PC-3 (cell line): ENCODE data around the gene ZNF473. TPM values are rescaled to one million over a fixed set of nuclear protein-coding genes. Genes with fewer than 3 reads are reported as not detected.
A peak's percentile ranks its signal among the peaks of the same experiment; 100 is the strongest.

Experiments
- ATAC-seq: fragments of 200-7000 bp; cut with Tn5 transposase; 2 replicates; pipeline ENCODE4 v1.9.1; 2020; ENCODE audit warnings: mild to moderate bottlenecking, moderate library complexity
- Bru-seq: library from RNA; stranded (reverse); fragments of 400-500 nt; gene quantifications from one replicate; lab custom pipeline; 2021; lab: Mats Ljungman, UMichigan
- BruChase-seq, 2 experiments: library from RNA; stranded (reverse); fragments of 400-500 nt; gene quantifications; one replicate each; lab custom pipeline; 2021; lab: Mats Ljungman, UMichigan
- BruUV-seq: library from RNA; stranded (reverse); fragments of 400-500 nt; replicated peaks from 2 replicates; lab custom pipeline; 2021; lab: Mats Ljungman, UMichigan
- CTCF ChIA-PET: fragments of 300-600 bp; sonication (Branson Sonifier 250); formaldehyde crosslinking; loops from one replicate; lab custom pipeline; 2022; ENCODE audit warnings: antibody characterized with exemption; lab: Charles Lee
- POLR2A ChIA-PET: fragments of 300-600 bp; sonication (Branson Sonifier 250); formaldehyde crosslinking; loops from one replicate; lab custom pipeline; 2022; ENCODE audit warnings: antibody characterized with exemption; ENCODE audit not compliant: unreplicated experiment; lab: Charles Lee
- DNase-seq: peaks from one replicate; pipeline ENCODE4 v3.0.0-alpha.2; 2015
- H2AFZ ChIP-seq: fragments of 300-600 bp; sonication (generic); 2 replicates; pipeline ENCODE4 v1.6.0; 2016; ENCODE audit warnings: antibody characterized with exemption, low read length
- H3F3A ChIP-seq: fragments of 300-600 bp; sonication (generic); one replicate; pipeline ENCODE4 v1.6.0; 2017; ENCODE audit warnings: antibody characterized with exemption, low read length, control low read depth, mild to moderate bottlenecking; ENCODE audit not compliant: unreplicated experiment
- H3K27ac ChIP-seq: fragments of 300-600 bp; sonication (generic); 2 replicates; pipeline ENCODE4 v1.5.1; 2016; ENCODE audit warnings: mild to moderate bottlenecking, low read length
- H3K27me3 ChIP-seq: fragments of 300-600 bp; sonication (generic); 2 replicates; pipeline ENCODE4 v1.6.1; 2016; ENCODE audit warnings: low read length, mixed read lengths
- H3K36me3 ChIP-seq: fragments of 300-600 bp; sonication (generic); 2 replicates; pipeline ENCODE4 v1.6.1; 2016; ENCODE audit warnings: low read depth, mixed run types, low read length, mixed read lengths
- H3K4me1 ChIP-seq: fragments of 300-600 bp; sonication (generic); 2 replicates; pipeline ENCODE4 v1.5.1; 2016; ENCODE audit warnings: low read length; ENCODE audit not compliant: insufficient read depth
- H3K4me2 ChIP-seq: fragments of 300-600 bp; sonication (generic); 2 replicates; pipeline ENCODE4 v1.6.0; 2016; ENCODE audit warnings: low read length
- H3K4me3 ChIP-seq: fragments of 300-600 bp; sonication (generic); 2 replicates; pipeline ENCODE4 v1.5.1; 2016; ENCODE audit warnings: mild to moderate bottlenecking, low read length, mixed read lengths
- H3K79me2 ChIP-seq: fragments of 300-600 bp; sonication (generic); 2 replicates; pipeline ENCODE4 v1.6.1; 2017; ENCODE audit warnings: low read length, mixed read lengths
- H3K9ac ChIP-seq: fragments of 300-600 bp; sonication (generic); 2 replicates; pipeline ENCODE4 v1.6.0; 2016; ENCODE audit warnings: mild to moderate bottlenecking, low read length
- H3K9me2 ChIP-seq: fragments of 300-600 bp; sonication (generic); replicated peaks from 2 replicates; pipeline ENCODE4 v1.6.1; 2016; ENCODE audit warnings: mixed run types, low read length, mixed read lengths
- H3K9me3 ChIP-seq: fragments of 300-600 bp; sonication (generic); 2 replicates; pipeline ENCODE4 v1.6.1; 2016; ENCODE audit warnings: low read length, mixed read lengths
- H4K20me1 ChIP-seq: fragments of 300-600 bp; sonication (generic); 2 replicates; pipeline ENCODE4 v1.6.1; 2016; ENCODE audit warnings: low read length, mixed read lengths
- CTCF ChIP-seq: fragments of 300-600 bp; sonication (generic); conservative IDR thresholded peaks from 2 replicates; pipeline ENCODE4 v1.5.1; 2017; ENCODE audit warnings: antibody characterized with exemption, low read depth, mild to moderate bottlenecking, low read length
- EZH2 ChIP-seq: fragments of 300-600 bp; sonication (generic); IDR thresholded peaks from one replicate; pipeline ENCODE4 v1.6.1; 2017; ENCODE audit warnings: antibody characterized with exemption, mild to moderate bottlenecking, low read length; ENCODE audit not compliant: unreplicated experiment
- EZH2phosphoT487 ChIP-seq: fragments of 300-600 bp; sonication (generic); IDR thresholded peaks from 2 replicates; pipeline ENCODE4 v1.6.1; 2018; ENCODE audit warnings: mild to moderate bottlenecking, antibody characterized with exemption, low read length, borderline replicate concordance
- intact Hi-C: fragments of 100-400 bp; cut with micrococcal nuclease; formaldehyde crosslinking; loops from 2 replicates; pipeline ENCODE4 v1.9.0; 2023
- long read RNA-seq: library from polyadenylated mRNA; unstranded; transcript quantifications from one replicate; pipeline ENCODE4 v2.0.0, GENCODE V29; 2021; ENCODE audit not compliant: unreplicated experiment
- total RNA-seq: library from RNA; depleted of rRNA; stranded (reverse); fragments of >200 nt; gene quantifications from 2 replicates; pipeline ENCODE4 v1.2.3, GENCODE V29; 2014; rRNA removed

Gene ZNF473
- total RNA-seq = 18.4 and 18.5 TPM in 2 replicates
- Bru-seq, nascent RNA = percentile 74 among the genes with signal in this experiment
- percentile 77 among the genes with signal in this experiment for BruChase-seq, experiment 1, labeled RNA remaining after a 6-hour chase
- BruChase-seq, experiment 2, labeled RNA remaining after a 2-hour chase = percentile 79 among the genes with signal in this experiment
- long read RNA-seq, full-length matches to known transcripts = 35 of 48 reads
- long read RNA-seq, partial matches to known transcripts = 6 of 48 reads
- long read RNA-seq, other reads (novel, unspliced or antisense) = 7 of 48 reads

DNA sequence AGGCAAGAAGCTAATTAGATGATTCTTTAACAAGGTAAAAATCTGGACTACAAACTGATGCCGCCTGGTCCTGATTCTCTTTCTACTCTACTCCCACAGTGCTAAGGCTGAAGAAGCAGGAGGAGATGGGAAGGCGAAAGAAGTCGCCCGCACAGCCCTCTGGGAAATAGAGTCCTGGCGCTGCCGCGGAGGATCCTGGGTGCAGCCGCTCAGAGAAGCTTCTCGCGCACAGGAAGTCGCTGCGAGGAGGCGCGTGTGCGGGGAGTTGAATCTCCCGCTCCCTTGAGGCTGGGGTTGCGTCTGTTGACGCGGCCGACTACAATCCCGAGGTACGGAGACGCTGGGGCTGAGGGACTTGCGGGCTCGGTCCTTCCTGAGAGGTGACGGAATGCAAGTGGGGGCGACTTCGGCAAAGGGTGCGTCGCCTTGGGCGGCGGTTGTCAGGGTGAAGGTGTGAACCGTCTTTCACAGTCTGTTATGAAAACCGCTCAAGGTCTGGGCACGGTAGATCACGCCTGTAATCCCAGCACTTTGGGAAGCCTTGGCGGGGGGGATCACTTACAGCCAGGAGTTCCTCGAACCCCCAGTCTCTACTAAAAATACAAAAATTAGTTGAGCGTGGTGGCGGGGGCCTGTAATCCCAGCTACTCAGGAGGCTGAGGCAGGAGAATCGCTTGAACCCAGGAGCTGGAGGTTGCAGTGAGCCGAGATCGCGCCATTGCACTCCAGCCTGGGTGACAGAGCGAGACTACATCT is at the start of gene ZNF473:
Gene ZNF473, plus strand, starts transcription at position 212 of the 756 bp plus-strand sequence. CDS start 5,078 bp downstream, outside the sequence.
- H3K27ac ChIP-seq = peak within 1 kb of the TSS; percentile 62
- no peaks in the 10 kb centered on the region for H3K9me3 ChIP-seq
- peak within 1 kb of the TSS; percentile 95 for H3K4me3 ChIP-seq
- no peak for TF ChIP-seq EZH2
- TF ChIP-seq EZH2phosphoT487 = no peak
- TF ChIP-seq CTCF = no peak
- ATAC-seq (peak; percentile 78), DNase-seq (peak; percentile 97)
- H3K9ac ChIP-seq = peak within 1 kb of the TSS; percentile 91
- H3K79me2 ChIP-seq = peaks cover 93% of the 10 kb centered on the region
- ChIA-PET CTCF (interaction anchor here (0.5 kb wide), 1 partner anchor 303 kb away, joined by 4 read pairs; no protein-coding TSS in a partner anchor), POLR2A (no interaction called here)
- peak within 1 kb of the TSS; percentile 94 for H2AFZ ChIP-seq
- H3K4me1 ChIP-seq = peaks cover 33% of the 10 kb centered on the region
- H3K27me3 ChIP-seq = no peaks in the 10 kb centered on the region
- intact Hi-C loops = loop anchor here (1.0 to 10.0 kb wide), 2 partner anchors 22 to 91 kb away; no protein-coding TSS in a partner anchor
- BruUV-seq = TSS peak; percentile 66
- 0 out of 2 replicates have a peak, but pooled peaks cover 14% of the 10 kb centered on the region for H4K20me1 ChIP-seq
- no peaks in the 10 kb centered on the region for H3F3A ChIP-seq
- peak within 1 kb of the TSS; percentile 98 for H3K4me2 ChIP-seq
- H3K36me3 ChIP-seq = peaks cover 16% of the 10 kb centered on the region
- H3K9me2 ChIP-seq = no peaks in the 10 kb centered on the region

- no peaks in the 10 kb centered on the region for H4K20me1 ChIP-seq
- DNase-seq (no peak), ATAC-seq (no peak)
- H3K36me3 ChIP-seq = no peaks in the 10 kb centered on the region
- no peak overlapping the region for H3K9ac ChIP-seq
- POLR2A ChIA-PET = interaction anchor here (0.6 kb wide), 1 partner anchor 28 kb away, joined by 3 read pairs; no protein-coding TSS in a partner anchor
- H3K4me3 ChIP-seq = no peak overlapping the region
- H3F3A ChIP-seq = no peaks in the 10 kb centered on the region
- no peak overlapping the region for H2AFZ ChIP-seq
- BruUV-seq = no TSS peak
- CTCF ChIA-PET = no interaction called here
- no peak for TF ChIP-seq EZH2phosphoT487
- TF ChIP-seq EZH2 = no peak
- H3K9me3 ChIP-seq = no peaks in the 10 kb centered on the region
- intact Hi-C loops = no loop called here
- H3K9me2 ChIP-seq = no peaks in the 10 kb centered on the region
- H3K79me2 ChIP-seq = no peaks in the 10 kb centered on the region
- no peaks in the 10 kb centered on the region for H3K4me1 ChIP-seq
- H3K27me3 ChIP-seq = no peaks in the 10 kb centered on the region
- no peak overlapping the region for H3K27ac ChIP-seq
- no peak overlapping the region for H3K4me2 ChIP-seq
These were observed 49.3 kb upstream of the ZNF473 start for GRCh38 chr19:49976496-49976895.

- no peak overlapping the region for H3K4me3 ChIP-seq
- no peak overlapping the region for H3K27ac ChIP-seq
- no peak overlapping the region for H3K9ac ChIP-seq
- no peaks in the 10 kb centered on the region for H4K20me1 ChIP-seq
- no peak overlapping the region for H3K4me2 ChIP-seq
- DNase-seq (no peak), ATAC-seq (no peak)
- intact Hi-C loops = no loop called here
- POLR2A ChIA-PET = no interaction called here
- no peaks in the 10 kb centered on the region for H3K79me2 ChIP-seq
- CTCF ChIA-PET = no interaction called here
- no peaks in the 10 kb centered on the region for H3K9me3 ChIP-seq
- no TSS peak for BruUV-seq
- H3F3A ChIP-seq = no peaks in the 10 kb centered on the region
- H3K36me3 ChIP-seq = no peaks in the 10 kb centered on the region
- no peak overlapping the region for H2AFZ ChIP-seq
- no peaks in the 10 kb centered on the region for H3K9me2 ChIP-seq
- TF ChIP-seq EZH2phosphoT487 (no peak), EZH2 (no peak), CTCF (no peak)
- no peaks in the 10 kb centered on the region for H3K4me1 ChIP-seq
- no peaks in the 10 kb centered on the region for H3K27me3 ChIP-seq
These were observed 48.7 kb upstream of the ZNF473 start for GRCh38 chr19:49977076-49977475.
